GM23338 (cell line): ENCODE data around the gene BANF1.

ENCODE experiments used
- CREB1 ChIP-seq: fragments of 250-450 bp; sonication (Bioruptor Pico); IDR thresholded peaks from 2 replicates; pipeline ENCODE4 v1.5.0; 2020; ENCODE audit warnings: low read depth, mild to moderate bottlenecking, moderate library complexity
- CTCF ChIP-seq, 2 experiments: fragments of 200-600 bp in 1 of 2; sonication (generic) in 1 of 2; conservative IDR thresholded peaks; 2 replicates each; pipeline versions ENCODE4 v1.5.1 to v1.6.1; 2016 to 2017; ENCODE audit warnings: antibody characterized with exemption in 2 of 2, low read depth in 2 of 2, mild to moderate bottlenecking in 2 of 2, moderate library complexity in 1 of 2
- EZH2 ChIP-seq: fragments of 200-600 bp; sonication (generic); IDR thresholded peaks from one replicate; pipeline ENCODE4 v1.8.0; 2017; ENCODE audit warnings: antibody characterized with exemption, mild to moderate bottlenecking, low read depth; ENCODE audit not compliant: unreplicated experiment
- EZH2phosphoT487 ChIP-seq: fragments of 200-600 bp; sonication (generic); IDR thresholded peaks from one replicate; pipeline ENCODE4 v1.8.1; 2018; ENCODE audit warnings: antibody characterized with exemption; ENCODE audit not compliant: unreplicated experiment
- JUNB ChIP-seq: IDR thresholded peaks from one replicate; pipeline ENCODE4 v1.6.1; 2016; ENCODE audit warnings: antibody characterized with exemption; ENCODE audit not compliant: unreplicated experiment
- POLR2AphosphoS5 ChIP-seq: IDR thresholded peaks from 2 replicates; pipeline ENCODE4 v1.6.1; 2016; ENCODE audit warnings: antibody characterized with exemption, low read depth
- REST ChIP-seq: IDR thresholded peaks from one replicate; pipeline ENCODE4 v1.6.1; 2018; ENCODE audit warnings: antibody characterized with exemption; ENCODE audit not compliant: unreplicated experiment
- STAT1 ChIP-seq: IDR thresholded peaks from one replicate; pipeline ENCODE4 v1.6.1; 2016; ENCODE audit warnings: antibody characterized with exemption; ENCODE audit not compliant: unreplicated experiment
- TF ChIP-seq, protein P1 (sequence below): IDR thresholded peaks from 2 replicates; pipeline ENCODE4 v1.6.1; 2016; ENCODE audit warnings: antibody characterized with exemption

- no peak for TF ChIP-seq CTCF (conservative IDR thresholded peaks at IDR 0.05; ENCODE audit: low read depth in 2 of 2)
- TF ChIP-seq EZH2 = no peak
- TF ChIP-seq EZH2phosphoT487 = no peak
- no peak for TF ChIP-seq JUNB
- no peak for TF ChIP-seq POLR2AphosphoS5
- no peak for TF ChIP-seq REST
- TF ChIP-seq, protein P1, sequence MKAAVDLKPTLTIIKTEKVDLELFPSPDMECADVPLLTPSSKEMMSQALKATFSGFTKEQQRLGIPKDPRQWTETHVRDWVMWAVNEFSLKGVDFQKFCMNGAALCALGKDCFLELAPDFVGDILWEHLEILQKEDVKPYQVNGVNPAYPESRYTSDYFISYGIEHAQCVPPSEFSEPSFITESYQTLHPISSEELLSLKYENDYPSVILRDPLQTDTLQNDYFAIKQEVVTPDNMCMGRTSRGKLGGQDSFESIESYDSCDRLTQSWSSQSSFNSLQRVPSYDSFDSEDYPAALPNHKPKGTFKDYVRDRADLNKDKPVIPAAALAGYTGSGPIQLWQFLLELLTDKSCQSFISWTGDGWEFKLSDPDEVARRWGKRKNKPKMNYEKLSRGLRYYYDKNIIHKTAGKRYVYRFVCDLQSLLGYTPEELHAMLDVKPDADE = no peak
- no peak for TF ChIP-seq CREB1
- TF ChIP-seq STAT1 = no peak
Observed at GRCh38 chr11:66006891-66007176, 4.5 kb downstream of the BANF1 start.
